ENCODE results near the gene ADCY3.

Gene ADCY3

DNA sequence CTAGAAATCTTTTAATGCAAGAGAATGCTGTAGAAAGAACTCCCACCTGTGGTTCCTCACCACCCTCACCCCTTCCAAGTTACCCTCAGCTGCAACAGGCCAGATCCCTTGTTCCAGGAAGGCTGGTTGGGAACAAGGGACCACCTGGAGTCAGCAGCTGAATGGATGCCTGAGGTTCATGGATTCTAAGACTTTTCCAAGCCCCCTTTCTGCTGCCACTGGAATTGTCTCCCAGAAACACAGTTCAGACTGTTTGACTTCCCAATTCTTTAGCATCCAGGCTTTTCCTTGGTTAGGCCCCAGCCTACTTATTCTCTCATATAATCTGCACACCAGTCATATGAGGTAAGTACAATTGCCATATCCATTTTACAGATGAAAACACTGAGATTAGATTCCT, 8.0 kb upstream of the ADCY3 start:
- in situ Hi-C loops (cut with HindIII; ENCODE audit: low pct_ligation_motif_present, low pct_unique_long_range_greater_than_20kb, low sequenced_read_pairs), result no loop called here
- DNase-seq, result no peak

DNA sequence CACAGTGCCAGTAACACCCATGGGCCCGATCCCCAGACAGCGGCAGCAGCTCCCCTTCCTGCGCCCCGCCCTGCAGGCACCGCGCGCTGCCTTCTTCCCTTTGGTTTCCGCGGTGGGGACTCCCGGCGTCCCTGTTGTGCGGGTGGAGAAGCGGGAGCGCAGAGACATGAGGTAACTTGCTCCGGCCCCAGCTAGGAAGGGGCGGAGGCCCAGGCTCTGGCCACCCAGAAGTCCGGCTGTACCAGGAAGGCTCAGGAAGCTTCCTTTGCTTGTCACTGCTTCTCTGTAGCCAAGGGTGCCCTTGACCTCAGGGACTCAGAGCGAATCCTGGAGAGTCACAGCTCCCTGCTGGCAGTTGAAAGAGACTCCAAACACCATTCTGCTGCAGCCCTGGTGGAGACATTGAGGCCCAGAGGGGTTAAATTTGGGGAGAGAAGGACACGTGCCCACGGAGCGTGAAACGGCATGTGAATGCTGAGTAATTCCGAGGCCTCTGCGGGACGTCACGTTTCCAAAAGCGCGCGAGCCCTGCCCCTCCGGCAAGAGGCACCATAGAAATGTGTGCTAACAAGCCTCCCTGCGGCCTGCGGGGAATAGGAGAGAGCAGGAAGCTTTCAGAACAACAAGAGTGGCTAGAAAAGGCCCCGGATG, 6.7 kb upstream of the ADCY3 start:
- DNase-seq, result no peak
- in situ Hi-C loops (cut with HindIII; ENCODE audit: low pct_ligation_motif_present, low pct_unique_long_range_greater_than_20kb, low sequenced_read_pairs), result no loop called here

- in situ Hi-C loops (cut with HindIII; ENCODE audit: low pct_ligation_motif_present, low pct_unique_long_range_greater_than_20kb, low sequenced_read_pairs), result no loop called here
- no peak for DNase-seq
Observed at GRCh38 chr2:24926220-24926601, 6.2 kb upstream of the ADCY3 start.

DNA sequence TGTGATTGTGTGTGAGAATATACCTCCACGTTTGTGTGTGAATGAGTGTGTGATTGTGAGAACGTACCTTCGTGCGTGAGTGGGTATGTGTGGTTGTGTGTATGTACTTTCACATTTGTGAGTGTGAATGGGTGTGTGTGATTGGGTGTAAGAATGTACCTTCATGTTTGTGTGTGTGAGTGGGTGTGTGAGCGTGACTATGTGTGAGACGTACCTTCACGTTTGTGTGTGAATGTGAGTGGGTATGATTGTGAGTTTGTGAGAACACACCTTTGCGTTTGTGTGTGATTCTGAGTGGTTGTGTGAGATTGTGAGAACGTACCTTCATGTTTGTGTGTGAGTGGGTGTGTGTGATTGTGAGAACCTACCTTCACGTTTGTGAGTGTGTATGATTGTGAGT, 5.8 kb upstream of the ADCY3 start:
- in situ Hi-C loops (cut with HindIII; ENCODE audit: low pct_ligation_motif_present, low pct_unique_long_range_greater_than_20kb, low sequenced_read_pairs), result no loop called here
- no peak for DNase-seq

GRCh38 chr2:24924732-24925131, 4.7 kb upstream of the ADCY3 start:
- in situ Hi-C loops (cut with HindIII; ENCODE audit: low pct_ligation_motif_present, low pct_unique_long_range_greater_than_20kb, low sequenced_read_pairs), result no loop called here
- DNase-seq, result no peak

- in situ Hi-C loops (cut with HindIII; ENCODE audit: low pct_ligation_motif_present, low pct_unique_long_range_greater_than_20kb, low sequenced_read_pairs), result no loop called here
- no peak for DNase-seq
Observed at GRCh38 chr2:24924266-24924665, 4.2 kb upstream of the ADCY3 start.

GRCh38 chr2:24923106-24923505, 3.1 kb upstream of the ADCY3 start:
- in situ Hi-C loops (cut with HindIII; ENCODE audit: low pct_ligation_motif_present, low pct_unique_long_range_greater_than_20kb, low sequenced_read_pairs), result no loop called here
- DNase-seq, result no peak

- no peak for DNase-seq
- in situ Hi-C loops (cut with HindIII; ENCODE audit: low pct_ligation_motif_present, low pct_unique_long_range_greater_than_20kb, low sequenced_read_pairs), result no loop called here
Observed at GRCh38 chr2:24922556-24922955, 2.5 kb upstream of the ADCY3 start.

DNA sequence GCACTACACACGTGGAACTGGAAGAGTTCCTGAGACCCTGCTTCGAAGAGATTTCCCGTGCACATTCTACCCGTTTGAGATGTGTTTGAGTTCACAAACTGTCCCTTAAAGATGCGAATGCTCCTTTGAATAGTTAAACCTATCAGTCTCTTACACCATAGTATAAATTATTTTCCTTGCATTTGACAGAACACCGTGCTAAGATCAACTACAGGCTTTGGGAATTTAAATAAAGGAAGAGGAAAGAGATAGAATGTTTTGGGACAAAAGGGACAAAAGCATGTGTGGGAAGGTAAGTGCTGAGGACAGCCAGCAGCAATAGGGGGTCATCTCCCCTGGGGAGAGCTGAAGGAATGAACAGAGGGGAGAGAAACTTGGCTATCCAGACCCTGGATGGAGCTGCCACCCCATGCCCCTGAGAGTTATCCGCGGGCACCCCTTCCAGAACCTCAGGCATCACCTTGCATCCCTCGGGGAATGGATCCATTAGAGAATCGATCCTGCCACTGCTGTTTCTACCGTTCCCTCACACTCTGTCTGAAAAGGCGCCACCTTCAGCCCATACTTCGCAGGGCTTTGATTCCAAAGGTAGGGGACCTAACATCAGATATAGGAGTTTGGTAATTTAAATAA, 888 bp upstream of the ADCY3 start:
- in situ Hi-C loops (cut with HindIII; ENCODE audit: low pct_ligation_motif_present, low pct_unique_long_range_greater_than_20kb, low sequenced_read_pairs), result no loop called here
- peak; percentile 35 for DNase-seq

DNA sequence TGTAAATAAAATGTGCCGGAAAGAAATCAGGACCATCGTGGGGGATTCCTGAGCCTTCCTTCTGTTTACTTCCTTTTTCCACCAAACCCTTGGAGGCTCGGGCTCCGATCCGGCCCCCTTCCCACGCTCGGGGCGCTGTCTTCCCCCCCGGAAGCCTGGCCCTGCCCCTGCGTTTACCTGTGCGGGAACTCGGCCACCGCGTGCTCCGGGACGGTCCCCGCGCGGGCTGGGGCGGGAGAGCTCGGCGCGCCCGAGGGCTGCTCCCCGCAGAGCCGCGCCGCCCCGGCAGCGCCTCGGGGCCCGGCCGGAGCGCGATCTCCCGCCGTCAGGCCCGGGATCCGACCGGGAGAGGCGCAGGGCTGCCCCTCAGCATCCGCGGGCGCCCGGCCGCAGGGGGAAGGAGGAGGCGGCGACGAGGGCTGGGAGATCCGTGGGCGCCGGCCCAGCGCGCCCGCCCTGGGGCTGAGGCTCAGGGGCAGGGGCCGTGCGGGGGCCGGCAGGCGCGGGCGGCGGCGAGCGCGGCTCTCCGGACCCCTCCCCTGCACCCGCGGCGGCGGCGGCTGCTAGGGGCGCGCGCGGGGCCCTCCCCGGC, 435 bp downstream of the ADCY3 start:
- peak; percentile 31 for DNase-seq
- in situ Hi-C loops (cut with HindIII; ENCODE audit: low pct_ligation_motif_present, low pct_unique_long_range_greater_than_20kb, low sequenced_read_pairs), result no loop called here

- in situ Hi-C loops (cut with HindIII; ENCODE audit: low pct_ligation_motif_present, low pct_unique_long_range_greater_than_20kb, low sequenced_read_pairs), result no loop called here
- DNase-seq, result no peak
Observed at GRCh38 chr2:24919037-24919505, 966 bp downstream of the ADCY3 start.

DNA sequence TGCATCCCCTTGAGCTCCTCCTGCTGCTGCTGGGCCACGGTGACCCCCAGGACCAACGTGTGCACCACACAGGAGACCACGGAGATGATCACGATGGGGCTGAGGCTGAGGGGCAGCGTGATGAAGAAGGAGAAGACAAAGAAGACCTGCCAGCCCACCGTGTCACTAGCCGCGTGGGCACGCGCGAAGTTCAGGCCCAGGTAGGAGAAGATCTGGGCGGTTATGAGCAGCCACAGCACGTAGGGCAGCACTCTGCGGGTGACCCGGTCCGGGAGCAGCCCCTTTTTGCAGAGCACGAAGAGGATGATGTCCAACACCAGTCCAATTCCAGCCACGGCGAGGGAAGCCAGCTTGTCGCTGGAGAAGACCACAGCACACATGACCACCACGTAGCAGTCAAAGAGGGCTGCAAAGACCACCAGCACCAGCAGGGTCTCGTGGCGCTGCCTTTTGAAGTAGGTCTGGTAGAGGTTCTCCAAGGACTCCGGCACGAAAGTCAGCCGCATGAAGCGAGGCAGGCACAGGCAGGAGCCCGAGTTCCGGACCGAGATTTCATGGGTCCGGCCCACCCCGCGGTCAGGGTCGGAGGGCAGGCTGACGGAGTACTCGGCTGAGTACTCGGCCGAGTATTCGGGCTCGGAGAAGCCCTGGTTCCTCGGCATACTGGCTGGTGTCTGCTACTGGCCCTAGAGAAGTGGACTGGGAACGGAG, 1.6 kb downstream of the ADCY3 start:
- in situ Hi-C loops (cut with HindIII; ENCODE audit: low pct_ligation_motif_present, low pct_unique_long_range_greater_than_20kb, low sequenced_read_pairs), result no loop called here

GRCh38 chr2:24917731-24918325, 2.2 kb downstream of the ADCY3 start:
- in situ Hi-C loops (cut with HindIII; ENCODE audit: low pct_ligation_motif_present, low pct_unique_long_range_greater_than_20kb, low sequenced_read_pairs), result no loop called here

More for the DNA sequence above, 1.6 kb downstream of the ADCY3 start:
- DNase-seq, result no peak

GRCh38 chr2:24917086-24917485, 3.0 kb downstream of the ADCY3 start:
- DNase-seq, result no peak
- in situ Hi-C loops (cut with HindIII; ENCODE audit: low pct_ligation_motif_present, low pct_unique_long_range_greater_than_20kb, low sequenced_read_pairs), result no loop called here

More at GRCh38 chr2:24917731-24918325, 2.2 kb downstream of the ADCY3 start:
- DNase-seq, result no peak

- in situ Hi-C loops (cut with HindIII; ENCODE audit: low pct_ligation_motif_present, low pct_unique_long_range_greater_than_20kb, low sequenced_read_pairs), result no loop called here
- no peak for DNase-seq
Observed at GRCh38 chr2:24915796-24916195, 4.2 kb downstream of the ADCY3 start.

- DNase-seq, result no peak
- in situ Hi-C loops (cut with HindIII; ENCODE audit: low pct_ligation_motif_present, low pct_unique_long_range_greater_than_20kb, low sequenced_read_pairs), result no loop called here
Observed at GRCh38 chr2:24915175-24915574, 4.9 kb downstream of the ADCY3 start.

GRCh38 chr2:24914713-24915112, 5.3 kb downstream of the ADCY3 start:
- DNase-seq, result no peak
- in situ Hi-C loops (cut with HindIII; ENCODE audit: low pct_ligation_motif_present, low pct_unique_long_range_greater_than_20kb, low sequenced_read_pairs), result no loop called here

DNA sequence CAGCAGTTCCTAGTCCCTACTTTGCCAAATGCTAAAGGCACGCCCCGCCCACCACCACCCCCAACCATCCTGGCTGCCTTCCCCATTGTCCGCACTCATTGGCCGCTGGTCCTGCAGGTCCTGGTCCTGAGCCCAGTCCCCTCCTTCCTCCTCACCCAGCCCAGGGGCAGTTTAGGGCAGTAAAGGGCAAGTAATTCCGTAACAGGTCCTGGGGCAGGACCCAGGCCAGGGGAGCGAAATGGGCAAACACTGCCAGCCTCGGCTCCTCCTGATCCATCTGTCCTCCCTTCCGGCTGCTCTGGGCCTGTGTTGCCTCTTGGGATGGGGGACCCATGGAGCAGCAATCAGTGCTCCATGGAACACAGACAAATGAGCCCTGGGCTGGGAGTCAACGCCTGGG, 6.1 kb downstream of the ADCY3 start:
- DNase-seq, result no peak
- in situ Hi-C loops (cut with HindIII; ENCODE audit: low pct_ligation_motif_present, low pct_unique_long_range_greater_than_20kb, low sequenced_read_pairs), result no loop called here

- in situ Hi-C loops (cut with HindIII; ENCODE audit: low pct_ligation_motif_present, low pct_unique_long_range_greater_than_20kb, low sequenced_read_pairs), result no loop called here
- DNase-seq, result no peak
Observed at GRCh38 chr2:24912986-24913385, 7.1 kb downstream of the ADCY3 start.
